Psoas muscle (tissue), 8 donors: ENCODE data around the gene IPO8. TPM values are rescaled to one million over a fixed set of nuclear protein-coding genes. Genes with fewer than 3 reads are reported as not detected.

Experiments
- ATAC-seq, 4 donors: fragments of 200-7000 bp; cut with Tn5 transposase; one replicate each; pipeline ENCODE4 v1.9.1; 2020; ENCODE audit warnings: moderate library complexity in 3 of 4, mild to moderate bottlenecking in 2 of 4
- DNase-seq, 2 donors: peaks; one replicate each; pipeline ENCODE4 v3.0.0-alpha.2; 2020
- H3K27ac ChIP-seq: fragments of 200-600 bp; one replicate; pipeline ENCODE4 v1.8.0; 2022
- H3K27me3 ChIP-seq, 3 donors: fragments of 200-600 bp in 1 of 3; one replicate each; pipeline versions ENCODE4 v1.6.1 to v1.8.0; 2013 to 2022; ENCODE audit warnings: low read length in 2 of 3, mild to moderate bottlenecking in 2 of 3, moderate library complexity in 1 of 3; ENCODE audit not compliant: insufficient read depth in 3 of 3
- H3K36me3 ChIP-seq, 2 donors: fragments of 200-600 bp in 1 of 2; one replicate each; pipeline versions ENCODE4 v1.6.1 to v1.8.0; 2013 to 2022; ENCODE audit warnings: low read depth in 1 of 2, mild to moderate bottlenecking in 1 of 2, moderate library complexity in 1 of 2; ENCODE audit not compliant: insufficient read depth in 1 of 2
- H3K4me1 ChIP-seq: fragments of 200-600 bp; one replicate; pipeline ENCODE4 v1.8.0; 2022
- H3K4me3 ChIP-seq: fragments of 200-600 bp; one replicate; pipeline ENCODE4 v1.8.0; 2022; ENCODE audit warnings: mild to moderate bottlenecking
- H3K9me3 ChIP-seq: fragments of 200-600 bp; one replicate; pipeline ENCODE4 v1.8.0; 2022
- CTCF ChIP-seq: fragments of 200-600 bp; IDR thresholded peaks from one replicate; pipeline ENCODE4 v1.8.0; 2022; ENCODE audit warnings: antibody characterized with exemption
- WGBS, 3 donors: extraction: QIAGEN DNeasy Blood & Tissue Kit; methylation state at CpG; one replicate each; pipeline versions ENCODE4 v1.1.6 to v1.1.7; 2013; 5-methylcytosine and 5-hydroxymethylcytosine counted together
- intact Hi-C, 2 donors: fragments of 100-400 bp; cut with DNase I; formaldehyde crosslinking; loops; one replicate each; pipeline versions ENCODE4 v1.11.0 to v1.14.2; 2022
- polyA plus RNA-seq, 3 donors: library from polyadenylated mRNA; stranded (reverse); fragments of 200-250 nt; gene quantifications; one replicate each; pipeline ENCODE4 v1.2.3, GENCODE V29; 2013
- total RNA-seq, 4 donors: library from RNA; stranded (reverse); fragmentation: NEBNext Ultra II Directional in 2 of 4; extraction: Animal tissue kit (Norgen Biotek cat#: 25700) in 2 of 4; gene quantifications; one replicate each; pipeline versions ENCODE4 v1.2.1 to v1.2.4, GENCODE V29; 2021 to 2023
- donor health status: healthy with polysubstance abuse.
- donor health status: DM: no; HTN: no; CAD: no; lungs with moderate emphysema.
- donor health status: Bipolar disorder and iron deficiency.
- donor health status: healthy.
- donor health status: DM: yes; HTN: yes; CAD: no.
- donor health status: DM: no; HTN: no; CAD: no.
- donor health status: DM: no; HTN: no; CAD: no.
- donor health status: DM: yes; HTN: yes; CAD: no.

Gene IPO8
- total and polyA plus RNA-seq, 7 donors, result 9.8 to 37.2 (median 22.8) TPM

- H3K27ac ChIP-seq, result no peak overlapping the region
- H3K27me3 ChIP-seq, result no peaks in the 10 kb centered on the region
- DNase-seq (no peak), ATAC-seq (no peak)
- 89 to 100% (median 96%) methylated on average over 1 of the region's 1 CpG for WGBS, 3 donors
- H3K4me1 ChIP-seq, result no peaks in the 10 kb centered on the region
- no peak overlapping the region for H3K4me3 ChIP-seq
- intact Hi-C loops, result no loop called here
- no peak for TF ChIP-seq CTCF
- no peaks in the 10 kb centered on the region for H3K9me3 ChIP-seq
- H3K36me3 ChIP-seq, result peaks cover 0 to 8% of the 10 kb centered on the region in 2 donors
Measured at GRCh38 chr12:30587782-30588181, 107.9 kb downstream of the IPO8 start.

GRCh38 chr12:30585877-30586276, 109.8 kb downstream of the IPO8 start:
- no peak for TF ChIP-seq CTCF
- Histone ChIP-seq H3K36me3 (peaks cover 0 to 8% of the 10 kb centered on the region in 2 donors), H3K27me3 (no peaks in the 10 kb centered on the region), H3K9me3 (no peaks in the 10 kb centered on the region), H3K4me3 (no peak overlapping the region), H3K4me1 (no peaks in the 10 kb centered on the region), H3K27ac (no peak overlapping the region)
- no peak for ATAC-seq
- intact Hi-C loops, result no loop called here
- 77 to 80% (median 77%) methylated on average over 2 of the region's 2 CpGs for WGBS, 3 donors
- DNase-seq, result no peak

- Histone ChIP-seq H3K9me3 (no peaks in the 10 kb centered on the region), H3K36me3 (peaks cover 0 to 8% of the 10 kb centered on the region in 2 donors), H3K27ac (no peak overlapping the region), H3K4me1 (no peaks in the 10 kb centered on the region), H3K27me3 (no peaks in the 10 kb centered on the region), H3K4me3 (no peak overlapping the region)
- DNase-seq, result no peak
- ATAC-seq, result no peak
- intact Hi-C loops, result no loop called here
- WGBS, 3 donors, result 93 to 97% (median 96%) methylated on average over 1 of the region's 1 CpG
- no peak for TF ChIP-seq CTCF
Measured at GRCh38 chr12:30582943-30583342, 112.7 kb downstream of the IPO8 start.

- no peak for DNase-seq
- no peaks in the 10 kb centered on the region for H3K27me3 ChIP-seq
- no peak for TF ChIP-seq CTCF
- WGBS, 3 donors, result 52 to 65% (median 59%) methylated on average over 2 of the region's 2 CpGs
- no peak overlapping the region for H3K4me3 ChIP-seq
- ATAC-seq, result no peak
- H3K4me1 ChIP-seq, result no peaks in the 10 kb centered on the region
- intact Hi-C loops, result no loop called here
- no peaks in the 10 kb centered on the region for H3K9me3 ChIP-seq
- H3K27ac ChIP-seq, result no peak overlapping the region
- H3K36me3 ChIP-seq, result no peaks in the 10 kb centered on the region
Measured at GRCh38 chr12:30580344-30580743, 115.3 kb downstream of the IPO8 start.

Other genes starting within 250 kb of the IPO8 start
- gene CAPRIN2, start 59.1 kb upstream of the IPO8 start, total RNA-seq, result 10 to 100 TPM in 3 of 4 donors, 1 to 10 TPM in 1; 9.0 to 17.7 (median 14.2) TPM
- gene CAPRIN2, start 59.1 kb upstream of the IPO8 start, polyA plus RNA-seq, result 10 to 100 TPM in 2 of 3 donors, 1 to 10 TPM in 1; 4.9 to 11.1 (median 10.4) TPM
- gene TSPAN11, start 230.9 kb upstream of the IPO8 start, total RNA-seq, result under 1 TPM in 3 of 4 donors, not detected in 1; 0.12 to 0.24 (median 0.22) TPM
- gene TSPAN11, start 230.9 kb upstream of the IPO8 start, polyA plus RNA-seq, result under 1 TPM; 0.05 to 0.15 (median 0.05) TPM